Transverse colon (tissue), 4 donors: ENCODE measurements around the gene CYP4F2.

Experiments used
- POLR2A ChIP-seq: fragments of 450-650 bp; IDR thresholded peaks from one replicate; pipeline ENCODE4 v1.6.1; 2016; ENCODE audit warnings: antibody characterized with exemption, mild to moderate bottlenecking, moderate library complexity
- POLR2AphosphoS5 ChIP-seq, 3 donors: sonication (generic); formaldehyde crosslinking; IDR thresholded peaks; one replicate each; pipeline ENCODE4 v1.6.1; 2016; ENCODE audit warnings: antibody characterized with exemption in 3 of 3
- TF ChIP-seq, protein P1 (sequence below), 5 experiments: fragments of 200-600 bp in 3 of 5; fragments of 450-650 bp in 2 of 5; sonication (generic) in 3 of 5; IDR thresholded peaks; 1 replicate in 2 of 5; 2 replicates in 3 of 5; pipeline ENCODE4 v1.5.1; 2016 to 2017; ENCODE audit warnings: antibody characterized with exemption in 5 of 5, inconsistent platforms in 3 of 5, mild to moderate bottlenecking in 2 of 5, moderate library complexity in 1 of 5

DNA sequence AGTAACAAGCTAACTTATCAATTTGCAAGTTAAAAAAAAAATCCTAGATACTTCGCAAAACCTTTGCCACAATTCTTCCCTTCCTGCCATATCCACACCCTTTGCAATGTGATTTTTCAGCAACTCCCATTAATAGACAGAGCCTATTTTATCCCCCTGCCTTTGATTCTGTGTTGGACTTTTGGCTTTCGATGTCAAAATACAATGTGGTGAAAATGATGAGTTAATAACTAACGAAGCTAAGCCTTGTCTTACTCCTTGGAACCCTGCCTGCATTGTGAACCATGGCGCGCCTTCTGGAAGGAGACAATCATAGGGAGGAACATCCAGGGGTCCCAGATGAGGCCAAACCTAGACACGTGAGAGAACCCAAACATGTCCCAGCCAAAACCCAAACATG is 6.4 kb downstream of the CYP4F2 start:
- TF ChIP-seq, protein P1, sequence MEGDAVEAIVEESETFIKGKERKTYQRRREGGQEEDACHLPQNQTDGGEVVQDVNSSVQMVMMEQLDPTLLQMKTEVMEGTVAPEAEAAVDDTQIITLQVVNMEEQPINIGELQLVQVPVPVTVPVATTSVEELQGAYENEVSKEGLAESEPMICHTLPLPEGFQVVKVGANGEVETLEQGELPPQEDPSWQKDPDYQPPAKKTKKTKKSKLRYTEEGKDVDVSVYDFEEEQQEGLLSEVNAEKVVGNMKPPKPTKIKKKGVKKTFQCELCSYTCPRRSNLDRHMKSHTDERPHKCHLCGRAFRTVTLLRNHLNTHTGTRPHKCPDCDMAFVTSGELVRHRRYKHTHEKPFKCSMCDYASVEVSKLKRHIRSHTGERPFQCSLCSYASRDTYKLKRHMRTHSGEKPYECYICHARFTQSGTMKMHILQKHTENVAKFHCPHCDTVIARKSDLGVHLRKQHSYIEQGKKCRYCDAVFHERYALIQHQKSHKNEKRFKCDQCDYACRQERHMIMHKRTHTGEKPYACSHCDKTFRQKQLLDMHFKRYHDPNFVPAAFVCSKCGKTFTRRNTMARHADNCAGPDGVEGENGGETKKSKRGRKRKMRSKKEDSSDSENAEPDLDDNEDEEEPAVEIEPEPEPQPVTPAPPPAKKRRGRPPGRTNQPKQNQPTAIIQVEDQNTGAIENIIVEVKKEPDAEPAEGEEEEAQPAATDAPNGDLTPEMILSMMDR (IDR thresholded peaks at IDR 0.05), result no peak
- no peak for TF ChIP-seq POLR2A
- TF ChIP-seq POLR2AphosphoS5 (IDR thresholded peaks at IDR 0.05), result no peak
